Measurements from ENCODE around the gene ZNF366. TPM values are rescaled to one million over a fixed set of nuclear protein-coding genes. Genes with fewer than 3 reads are reported as not detected.
A peak's percentile ranks its signal among the peaks of the same experiment; 100 is the strongest.

Gene ZNF366
- not detected for polyA plus RNA-seq (2012; ENCODE audit: insufficient read depth, insufficient read length)

- H3K4me3 ChIP-seq (ENCODE audit: low read length) = no peak within 1 kb of the TSS
- no peak for DNase-seq (ENCODE audit: low read depth, low spot score)
These were observed at the start of gene ZNF366 for GRCh38 chr5:72507231-72507906. ZNF366 (minus strand) TSS chr5:72507410; CDS start chr5:72461496, 45,914 bp downstream.

GRCh38 chr5:72556351-72557166, 49.3 kb upstream of the ZNF366 start:
- peak; percentile 3 for DNase-seq (ENCODE audit: low read depth, low spot score)
- no peak overlapping the region for H3K4me3 ChIP-seq (ENCODE audit: low read length)

GRCh38 chr5:72555871-72556270, 48.7 kb upstream of the ZNF366 start:
- DNase-seq (ENCODE audit: low read depth, low spot score) = no peak
- no peak overlapping the region for H3K4me3 ChIP-seq (ENCODE audit: low read length)

GRCh38 chr5:72554897-72555296, 47.7 kb upstream of the ZNF366 start:
- no peak for DNase-seq (ENCODE audit: low read depth, low spot score)
- no peak overlapping the region for H3K4me3 ChIP-seq (ENCODE audit: low read length)

GRCh38 chr5:72552041-72552557, 44.9 kb upstream of the ZNF366 start:
- DNase-seq (ENCODE audit: low read depth, low spot score) = no peak

GRCh38 chr5:72550595-72550994, 43.4 kb upstream of the ZNF366 start:
- H3K4me3 ChIP-seq (ENCODE audit: low read length) = no peak overlapping the region
- DNase-seq (ENCODE audit: low read depth, low spot score) = no peak

More at GRCh38 chr5:72552041-72552557, 44.9 kb upstream of the ZNF366 start:
- no peak overlapping the region for H3K4me3 ChIP-seq (ENCODE audit: low read length)

- DNase-seq (ENCODE audit: low read depth, low spot score) = no peak
- H3K4me3 ChIP-seq (ENCODE audit: low read length) = no peak overlapping the region
These were observed 36.6 kb upstream of the ZNF366 start for GRCh38 chr5:72543811-72544210.

- H3K4me3 ChIP-seq (ENCODE audit: low read length) = no peak overlapping the region
- no peak for DNase-seq (ENCODE audit: low read depth, low spot score)
These were observed 36.2 kb upstream of the ZNF366 start for GRCh38 chr5:72543365-72543764.

- DNase-seq (ENCODE audit: low read depth, low spot score) = no peak
- no peak overlapping the region for H3K4me3 ChIP-seq (ENCODE audit: low read length)
These were observed 35.5 kb upstream of the ZNF366 start for GRCh38 chr5:72542695-72543094.

- no peak for DNase-seq (ENCODE audit: low read depth, low spot score)
- no peak overlapping the region for H3K4me3 ChIP-seq (ENCODE audit: low read length)
These were observed 34.5 kb upstream of the ZNF366 start for GRCh38 chr5:72541501-72542225.

- H3K4me3 ChIP-seq (ENCODE audit: low read length) = no peak overlapping the region
- no peak for DNase-seq (ENCODE audit: low read depth, low spot score)
These were observed 33.7 kb upstream of the ZNF366 start for GRCh38 chr5:72540759-72541438.

- DNase-seq (ENCODE audit: low read depth, low spot score) = no peak
- H3K4me3 ChIP-seq (ENCODE audit: low read length) = no peak overlapping the region
These were observed 32.5 kb upstream of the ZNF366 start for GRCh38 chr5:72539726-72540125.

- no peak overlapping the region for H3K4me3 ChIP-seq (ENCODE audit: low read length)
- no peak for DNase-seq (ENCODE audit: low read depth, low spot score)
These were observed 31.8 kb upstream of the ZNF366 start for GRCh38 chr5:72539038-72539437.

GRCh38 chr5:72537166-72537565, 30.0 kb upstream of the ZNF366 start:
- DNase-seq (ENCODE audit: low read depth, low spot score) = no peak
- H3K4me3 ChIP-seq (ENCODE audit: low read length) = no peak overlapping the region

GRCh38 chr5:72531496-72532190, 24.4 kb upstream of the ZNF366 start:
- no peak overlapping the region for H3K4me3 ChIP-seq (ENCODE audit: low read length)
- no peak for DNase-seq (ENCODE audit: low read depth, low spot score)

- H3K4me3 ChIP-seq (ENCODE audit: low read length) = no peak overlapping the region
- no peak for DNase-seq (ENCODE audit: low read depth, low spot score)
These were observed 23.0 kb upstream of the ZNF366 start for GRCh38 chr5:72530196-72530595.

GRCh38 chr5:72529383-72529782, 22.2 kb upstream of the ZNF366 start:
- DNase-seq (ENCODE audit: low read depth, low spot score) = no peak
- H3K4me3 ChIP-seq (ENCODE audit: low read length) = no peak overlapping the region

GRCh38 chr5:72525816-72526215, 18.6 kb upstream of the ZNF366 start:
- no peak overlapping the region for H3K4me3 ChIP-seq (ENCODE audit: low read length)
- DNase-seq (ENCODE audit: low read depth, low spot score) = no peak
